Stimulated activated effector memory CD8-positive, alpha-beta T cell treated with anti-CD3 and anti-CD28 coated beads, Interleukin-12 subunit alpha, Interleukin-12 subunit beta, amount 100 ng/mL, for 72 hours (primary cell): ENCODE data around the gene GALNTL6.
A peak's percentile ranks its signal among the peaks of the same experiment; 100 is the strongest.
"Not testable (repeated sequence)": the region's sequence is repeated elsewhere in the genome, so short reads cannot be mapped to it uniquely, and the experiment has no call there.

ENCODE experiments used
- ATAC-seq: fragments of 150-1000 bp; cut with Tn5 transposase; 2 replicates; pipeline ENCODE4 v1.10.0; 2021
- DNase-seq, 2 donors: peaks; one replicate each; pipeline ENCODE4 v3.0.0; 2021 to 2022; ENCODE audit warnings: low spot score in 2 of 2
- H3K27ac Mint-ChIP-seq: one replicate; pipeline ENCODE4 v1.8.0; 2022; ENCODE audit warnings: mild to moderate bottlenecking, mixed read lengths
- H3K36me3 Mint-ChIP-seq: one replicate; pipeline ENCODE4 v1.8.0; 2022; ENCODE audit warnings: mild to moderate bottlenecking, mixed read lengths
- H3K4me1 Mint-ChIP-seq: one replicate; pipeline ENCODE4 v1.8.0; 2022; ENCODE audit warnings: mixed read lengths
- H3K4me3 Mint-ChIP-seq: one replicate; pipeline ENCODE4 v1.8.0; 2022; ENCODE audit warnings: mild to moderate bottlenecking, mixed read lengths
- H3K9me3 Mint-ChIP-seq: one replicate; pipeline ENCODE4 v1.8.0; 2022; ENCODE audit warnings: mixed read lengths

Gene GALNTL6

DNA sequence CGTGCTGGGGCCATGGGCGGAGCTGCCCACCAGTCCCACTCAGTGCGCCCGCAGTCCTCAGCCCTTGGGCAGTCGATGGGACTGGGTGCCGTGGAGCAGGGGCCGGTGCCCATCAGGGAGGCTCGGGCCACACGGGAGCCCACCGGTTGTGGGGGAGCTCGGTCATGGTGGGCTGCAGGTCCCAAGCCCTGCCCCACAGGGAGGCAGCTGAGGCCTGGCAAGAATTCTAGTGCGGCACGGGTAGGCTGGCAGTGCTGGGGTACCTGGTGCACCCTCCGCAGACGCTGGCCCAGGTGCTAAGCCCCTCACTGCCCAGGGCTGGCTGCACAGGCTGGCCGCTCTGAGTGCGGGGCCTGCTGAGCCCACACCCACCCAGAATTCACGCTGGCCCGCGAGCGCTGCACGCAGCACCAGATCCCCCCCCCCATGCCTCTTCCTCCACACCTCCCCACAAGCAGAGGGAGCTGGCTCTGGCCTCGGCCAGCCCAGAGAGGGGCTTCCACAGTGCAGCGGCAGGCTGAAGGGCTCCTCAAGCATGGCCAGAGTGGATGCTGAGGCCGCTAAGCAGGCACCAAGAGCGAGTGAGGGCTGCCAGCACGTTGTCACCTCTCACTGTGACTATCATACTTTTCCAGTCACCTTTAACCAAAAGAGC, 564.4 kb downstream of the GALNTL6 start:
- H3K4me3 Mint-ChIP-seq, result no peak overlapping the region
- DNase-seq, result no peak
- no peak overlapping the region for H3K27ac Mint-ChIP-seq
- H3K4me1 Mint-ChIP-seq, result no peaks in the 10 kb centered on the region
- peaks cover 4% of the 10 kb centered on the region for H3K9me3 Mint-ChIP-seq
- no peaks in the 10 kb centered on the region for H3K36me3 Mint-ChIP-seq
- no peak for ATAC-seq

DNA sequence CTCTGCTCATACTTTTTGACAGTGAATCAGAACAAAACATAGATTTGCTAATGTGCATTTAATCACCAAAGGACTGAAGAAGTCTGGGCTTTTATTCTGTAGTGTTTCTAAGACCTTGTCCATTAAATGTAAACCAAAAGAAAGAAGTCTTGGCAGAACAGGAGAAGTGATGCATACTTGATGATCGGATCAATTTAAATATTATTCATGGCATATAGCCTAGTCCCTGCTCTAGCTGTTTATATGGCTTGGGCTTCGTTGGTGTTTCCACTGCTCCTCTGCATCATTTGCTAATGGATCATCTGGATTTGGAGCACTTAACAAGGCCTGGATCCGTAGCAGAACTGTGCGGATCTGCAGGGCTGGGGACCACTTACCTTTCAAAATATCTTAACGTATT, 566.6 kb downstream of the GALNTL6 start:
- no peak for ATAC-seq
- no peaks in the 10 kb centered on the region for H3K36me3 Mint-ChIP-seq
- H3K4me3 Mint-ChIP-seq, result no peak overlapping the region
- no peak overlapping the region for H3K27ac Mint-ChIP-seq
- DNase-seq, result no peak
- H3K4me1 Mint-ChIP-seq, result no peaks in the 10 kb centered on the region
- H3K9me3 Mint-ChIP-seq, result peaks cover 8% of the 10 kb centered on the region

DNA sequence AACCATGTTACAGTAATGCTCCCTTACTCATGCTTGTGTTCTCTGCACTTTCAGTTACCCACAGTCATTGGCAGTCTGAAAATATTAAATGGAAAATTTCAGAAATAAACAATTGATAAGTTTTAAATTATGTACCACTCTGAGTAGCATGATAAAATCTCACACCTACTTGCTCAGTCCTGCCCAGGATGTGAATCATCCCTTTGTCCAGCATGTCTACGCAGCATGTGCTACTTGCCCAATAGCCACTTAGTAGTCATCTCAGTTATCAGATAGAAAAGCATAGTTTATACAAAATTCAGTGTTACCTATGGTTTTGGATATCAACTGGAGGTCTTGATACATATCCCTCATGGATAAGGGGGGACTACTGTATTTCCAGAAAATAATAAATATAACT, 577.1 kb downstream of the GALNTL6 start:
- Mint-ChIP-seq H3K4me3 (no peak overlapping the region), H3K36me3 (no peaks in the 10 kb centered on the region), H3K9me3 (peaks cover 12% of the 10 kb centered on the region), H3K27ac (no peak overlapping the region), H3K4me1 (no peaks in the 10 kb centered on the region)
- ATAC-seq, result no peak
- no peak for DNase-seq

DNA sequence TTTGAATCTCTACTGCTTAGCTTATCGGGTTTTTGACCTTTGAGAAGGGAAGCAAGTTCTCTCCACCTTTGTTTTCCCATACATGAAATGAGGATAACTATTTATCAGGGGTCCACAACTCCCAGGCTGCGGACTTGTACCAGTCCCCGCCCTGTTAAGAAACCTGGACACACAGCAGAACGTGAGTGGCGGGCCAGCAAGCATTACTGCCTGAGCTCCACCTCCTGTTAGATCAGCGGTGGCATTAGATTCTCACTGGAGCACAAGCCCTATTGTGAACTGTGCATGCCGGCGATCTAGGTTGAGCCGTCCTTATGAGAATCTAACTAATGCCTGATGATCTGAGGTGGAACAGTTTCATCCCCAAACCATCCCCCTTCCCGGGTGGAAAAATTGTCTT, 579.5 kb downstream of the GALNTL6 start:
- no peaks in the 10 kb centered on the region for H3K36me3 Mint-ChIP-seq
- peaks cover 8% of the 10 kb centered on the region for H3K9me3 Mint-ChIP-seq
- H3K4me3 Mint-ChIP-seq, result no peak overlapping the region
- H3K27ac Mint-ChIP-seq, result no peak overlapping the region
- no peak for DNase-seq
- H3K4me1 Mint-ChIP-seq, result no peaks in the 10 kb centered on the region
- no peak for ATAC-seq

DNA sequence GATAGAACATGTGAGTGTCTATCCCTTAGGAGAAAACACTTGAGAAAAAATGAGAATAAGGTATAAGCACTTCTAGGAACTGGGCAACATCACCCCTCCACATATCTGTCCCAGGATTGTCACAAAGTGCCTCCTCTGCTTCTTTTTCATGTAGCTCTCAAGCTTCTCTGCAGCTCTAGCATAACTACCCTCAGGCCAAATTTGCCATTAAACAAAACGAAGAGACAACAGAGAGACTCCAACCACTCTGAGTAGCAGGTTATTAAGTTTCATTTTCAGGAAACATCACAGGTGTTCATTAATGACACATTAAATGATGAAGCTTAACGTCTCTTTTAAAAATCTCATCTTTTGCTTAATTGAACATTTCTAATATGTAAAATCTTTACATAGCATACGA, 580.0 kb downstream of the GALNTL6 start:
- Mint-ChIP-seq H3K4me3 (no peak overlapping the region), H3K4me1 (no peaks in the 10 kb centered on the region), H3K9me3 (peaks cover 10% of the 10 kb centered on the region), H3K36me3 (no peaks in the 10 kb centered on the region), H3K27ac (no peak overlapping the region)
- ATAC-seq, result no peak
- no peak for DNase-seq

DNA sequence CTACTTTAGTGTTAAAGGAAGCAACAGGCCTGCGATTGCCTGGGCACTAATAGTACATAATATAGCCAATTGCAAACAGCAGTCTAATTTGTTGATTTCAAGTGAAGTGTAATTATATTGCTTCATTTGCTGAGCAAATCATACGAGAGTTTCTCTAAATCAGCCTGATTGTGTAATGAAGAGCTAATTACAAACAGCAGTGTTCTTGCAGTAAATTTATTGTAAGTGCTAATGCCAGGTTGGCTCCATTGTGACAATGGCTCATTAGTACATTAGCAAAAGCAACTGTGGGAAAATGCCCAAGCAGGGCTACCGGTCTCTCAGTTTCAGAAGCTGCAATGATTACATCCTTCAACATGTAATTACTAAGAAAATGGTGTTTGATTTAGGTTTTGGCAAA, 591.5 kb downstream of the GALNTL6 start:
- Mint-ChIP-seq H3K4me1 (no peaks in the 10 kb centered on the region), H3K9me3 (peaks cover 5% of the 10 kb centered on the region), H3K36me3 (no peaks in the 10 kb centered on the region), H3K4me3 (no peak overlapping the region), H3K27ac (no peak overlapping the region)
- ATAC-seq (no peak), DNase-seq (no peak)

DNA sequence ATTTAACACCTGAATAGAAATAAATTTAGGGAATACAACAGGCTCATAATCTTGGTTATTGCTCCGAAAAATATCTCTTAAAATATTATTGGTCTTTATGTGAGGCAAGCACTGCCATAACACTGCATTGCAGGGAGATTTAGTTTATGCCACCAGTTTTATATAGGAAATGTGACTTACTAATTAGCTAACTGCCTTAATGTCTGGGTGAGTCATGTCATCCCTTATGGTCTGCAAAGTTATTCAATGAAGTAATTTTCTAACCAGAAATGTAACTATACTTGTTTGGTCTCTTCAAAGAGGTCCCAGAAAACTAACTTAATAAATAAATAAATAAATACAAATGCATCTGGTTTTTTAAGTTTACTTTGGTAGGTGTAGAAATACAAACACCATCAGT, 597.2 kb downstream of the GALNTL6 start:
- H3K4me1 Mint-ChIP-seq, result no peaks in the 10 kb centered on the region
- H3K36me3 Mint-ChIP-seq, result no peaks in the 10 kb centered on the region
- DNase-seq (no peak), ATAC-seq (no peak)
- H3K27ac Mint-ChIP-seq, result no peak overlapping the region
- H3K9me3 Mint-ChIP-seq, result peaks cover 4% of the 10 kb centered on the region
- no peak overlapping the region for H3K4me3 Mint-ChIP-seq

DNA sequence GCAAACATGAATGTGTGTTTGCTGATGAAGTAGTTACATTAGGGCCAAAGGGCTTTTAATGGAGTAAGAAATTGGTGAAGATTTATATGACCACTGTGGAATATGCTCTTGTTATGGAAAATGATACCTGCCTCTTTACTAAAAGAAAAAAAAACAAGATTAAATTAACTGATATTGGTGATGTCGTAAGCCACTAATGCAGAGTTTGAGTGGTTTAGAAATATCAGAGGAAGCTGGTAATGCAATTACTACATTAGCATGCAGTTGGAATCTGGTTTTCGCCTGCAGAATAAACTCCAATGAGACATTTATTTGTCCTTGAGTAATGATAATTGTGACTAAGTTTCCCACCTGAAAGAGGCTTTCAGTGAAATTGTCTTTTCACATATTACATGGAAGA, 597.9 kb downstream of the GALNTL6 start:
- Mint-ChIP-seq H3K36me3 (no peaks in the 10 kb centered on the region), H3K4me3 (no peak overlapping the region), H3K4me1 (no peaks in the 10 kb centered on the region), H3K27ac (no peak overlapping the region), H3K9me3 (peaks cover 2% of the 10 kb centered on the region)
- ATAC-seq (no peak), DNase-seq (no peak)

DNA sequence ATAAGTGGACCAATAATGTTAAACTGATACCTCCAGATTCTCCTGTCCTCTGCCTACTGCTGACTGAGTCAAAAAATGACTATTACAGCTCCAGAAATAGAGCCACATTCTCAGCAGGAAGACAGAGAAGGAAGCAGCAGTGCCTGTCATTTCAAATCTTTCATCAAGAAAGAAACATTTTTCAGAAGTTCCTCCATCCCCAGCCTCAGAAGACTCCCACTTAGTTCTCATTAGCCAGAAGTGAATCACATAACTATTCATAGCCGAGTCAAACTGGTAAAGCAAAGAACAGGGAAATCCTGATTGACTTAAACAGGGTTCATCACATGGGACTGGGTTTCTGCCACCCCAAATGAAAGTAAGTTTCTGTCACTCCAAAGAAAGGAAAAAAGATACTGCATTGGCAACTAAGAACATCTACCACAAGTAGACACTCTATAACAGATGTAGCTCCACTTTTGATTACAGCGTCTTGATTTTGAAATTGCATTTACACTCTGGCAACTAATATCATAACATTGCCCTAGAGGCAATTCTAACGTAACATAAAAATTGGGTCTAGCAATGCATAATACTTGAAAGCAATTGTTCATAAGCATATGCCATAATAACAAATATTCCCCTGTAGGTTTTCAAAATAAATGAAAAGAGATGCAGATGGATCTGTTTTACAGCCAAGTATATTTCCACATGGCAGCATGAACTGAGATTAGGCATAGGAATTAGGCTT, 599.8 kb downstream of the GALNTL6 start:
- no peak for DNase-seq
- Mint-ChIP-seq H3K9me3 (peaks cover 2% of the 10 kb centered on the region), H3K4me1 (no peaks in the 10 kb centered on the region), H3K4me3 (no peak overlapping the region), H3K27ac (no peak overlapping the region), H3K36me3 (no peaks in the 10 kb centered on the region)
- no peak for ATAC-seq

DNA sequence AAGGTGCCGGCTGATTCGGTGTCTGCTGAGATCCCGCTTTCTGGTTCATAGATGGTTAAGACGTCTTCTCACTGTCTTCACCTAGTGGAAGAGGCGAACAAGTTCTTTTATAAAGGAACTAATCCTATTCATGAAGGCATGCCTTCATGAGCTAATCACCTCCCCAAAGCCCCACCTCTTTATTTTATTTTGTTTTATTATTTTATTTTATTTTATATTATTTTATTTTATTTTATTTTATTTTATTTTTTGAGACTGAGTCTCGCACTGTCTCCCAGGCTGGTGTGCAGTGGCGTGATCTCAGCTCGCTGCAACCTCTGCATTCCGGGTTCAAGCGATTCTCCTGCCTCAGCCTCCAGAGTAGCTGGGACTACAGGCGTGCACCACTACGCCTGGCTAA, 615.8 kb downstream of the GALNTL6 start:
- H3K27ac Mint-ChIP-seq, DNase-seq, H3K4me1 Mint-ChIP-seq, H3K4me3 Mint-ChIP-seq, H3K36me3 Mint-ChIP-seq, ATAC-seq: not testable (repeated sequence)
- peaks cover 12% of the 10 kb centered on the region for H3K9me3 Mint-ChIP-seq

DNA sequence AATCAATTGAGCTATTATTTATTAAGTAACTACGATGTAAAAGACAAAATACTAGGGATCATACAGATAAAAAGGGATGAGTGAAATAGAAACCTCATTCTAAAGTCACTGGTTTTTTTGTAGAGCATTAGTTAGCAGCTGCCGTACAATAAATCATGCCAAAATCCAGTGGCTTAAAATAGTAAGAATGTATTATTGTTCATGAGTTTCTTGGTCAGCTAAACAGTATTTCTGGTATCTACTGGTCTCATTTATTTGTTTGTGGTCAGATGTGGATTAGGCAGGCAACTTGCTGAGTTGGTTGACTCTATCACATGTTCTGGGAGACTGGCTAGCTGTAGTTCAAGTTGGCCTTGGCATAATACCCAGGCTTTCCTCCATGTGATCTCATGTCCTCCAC, 667.3 kb downstream of the GALNTL6 start:
- ATAC-seq, result no peak
- H3K4me3 Mint-ChIP-seq, result no peak overlapping the region
- no peaks in the 10 kb centered on the region for H3K36me3 Mint-ChIP-seq
- DNase-seq, result no peak
- peaks cover 22% of the 10 kb centered on the region for H3K9me3 Mint-ChIP-seq
- no peak overlapping the region for H3K27ac Mint-ChIP-seq
- no peaks in the 10 kb centered on the region for H3K4me1 Mint-ChIP-seq

DNA sequence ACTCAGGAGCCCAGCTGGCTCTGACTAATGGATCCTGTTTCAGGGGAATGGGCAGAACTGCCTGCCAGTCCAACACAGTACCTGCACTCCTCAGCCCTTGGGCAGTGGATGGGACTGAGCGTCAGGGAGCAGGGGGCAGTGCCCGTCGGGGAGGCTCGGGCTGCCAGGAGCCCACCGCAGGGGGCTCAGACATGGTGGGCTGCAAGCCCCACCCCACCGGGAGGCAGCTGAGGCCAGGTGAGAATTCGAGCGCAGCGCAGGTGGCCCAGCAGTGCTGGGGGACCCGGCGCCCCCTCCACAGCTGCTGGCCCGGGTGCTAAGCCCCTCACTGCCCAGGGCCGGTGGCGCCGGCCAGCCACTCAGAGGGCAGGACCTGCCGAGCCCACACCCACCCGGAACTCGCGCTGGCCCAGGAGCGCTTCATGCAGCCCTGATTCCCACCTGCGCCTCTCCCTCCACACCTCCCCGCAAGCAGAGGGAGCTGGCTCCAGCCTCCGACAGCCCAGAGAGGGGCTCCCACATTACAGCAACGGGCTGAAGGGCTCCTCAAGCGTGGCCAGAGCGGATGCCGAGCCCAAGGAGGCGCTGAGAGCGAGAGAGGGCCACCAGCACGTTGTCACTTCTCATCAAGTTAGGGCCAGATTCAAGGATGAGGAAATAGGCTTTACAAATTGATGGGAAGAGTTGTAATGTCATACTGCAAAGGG, 668.8 kb downstream of the GALNTL6 start:
- H3K9me3 Mint-ChIP-seq, result peaks cover 22% of the 10 kb centered on the region
- ATAC-seq (peak; percentile 24), DNase-seq (no peak)
- H3K4me1 Mint-ChIP-seq, result no peaks in the 10 kb centered on the region
- H3K27ac Mint-ChIP-seq, result no peak overlapping the region
- no peaks in the 10 kb centered on the region for H3K36me3 Mint-ChIP-seq
- H3K4me3 Mint-ChIP-seq, result no peak overlapping the region

DNA sequence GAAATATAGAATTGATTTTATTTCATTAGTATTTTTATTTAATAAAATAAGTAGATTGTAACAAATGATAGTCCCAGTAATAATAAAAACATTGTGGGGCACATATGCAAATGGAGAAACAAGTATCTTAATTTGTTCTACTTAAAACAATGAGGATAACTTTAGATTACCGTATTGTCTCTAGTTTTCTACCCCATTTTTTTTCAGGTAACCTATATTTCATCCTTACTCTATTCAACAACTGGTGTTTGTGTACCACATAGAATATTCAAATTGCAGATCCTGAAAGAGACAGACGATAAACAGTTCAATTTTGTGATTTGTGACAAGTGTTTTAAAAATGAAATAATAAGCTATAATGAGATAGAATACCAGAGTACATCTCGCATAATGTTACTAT, 671.8 kb downstream of the GALNTL6 start:
- DNase-seq, result no peak
- ATAC-seq, result no peak
- Mint-ChIP-seq H3K27ac (no peak overlapping the region), H3K4me3 (no peak overlapping the region), H3K9me3 (peaks cover 14% of the 10 kb centered on the region), H3K4me1 (no peaks in the 10 kb centered on the region), H3K36me3 (no peaks in the 10 kb centered on the region)

DNA sequence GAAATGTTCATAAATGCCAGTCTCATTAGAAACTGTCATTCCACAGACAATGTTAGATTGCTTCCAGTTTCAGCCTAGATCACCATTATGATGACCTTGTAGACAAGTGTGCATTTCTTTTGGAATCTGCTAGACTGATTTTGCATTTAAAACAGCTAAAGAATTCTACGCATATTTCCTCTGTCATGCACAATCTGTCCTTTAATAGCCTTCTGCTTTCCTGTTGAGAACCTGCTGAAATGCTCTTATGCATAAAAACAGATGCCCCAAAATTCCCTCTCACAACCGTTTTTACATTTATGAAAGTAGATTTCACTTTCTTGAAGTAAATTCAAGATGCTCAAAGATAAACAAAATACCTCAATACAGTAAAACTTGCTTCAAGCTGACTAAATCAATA, 673.3 kb downstream of the GALNTL6 start:
- no peaks in the 10 kb centered on the region for H3K4me1 Mint-ChIP-seq
- DNase-seq (no peak), ATAC-seq (no peak)
- no peaks in the 10 kb centered on the region for H3K36me3 Mint-ChIP-seq
- H3K9me3 Mint-ChIP-seq, result peaks cover 14% of the 10 kb centered on the region
- no peak overlapping the region for H3K4me3 Mint-ChIP-seq
- no peak overlapping the region for H3K27ac Mint-ChIP-seq

DNA sequence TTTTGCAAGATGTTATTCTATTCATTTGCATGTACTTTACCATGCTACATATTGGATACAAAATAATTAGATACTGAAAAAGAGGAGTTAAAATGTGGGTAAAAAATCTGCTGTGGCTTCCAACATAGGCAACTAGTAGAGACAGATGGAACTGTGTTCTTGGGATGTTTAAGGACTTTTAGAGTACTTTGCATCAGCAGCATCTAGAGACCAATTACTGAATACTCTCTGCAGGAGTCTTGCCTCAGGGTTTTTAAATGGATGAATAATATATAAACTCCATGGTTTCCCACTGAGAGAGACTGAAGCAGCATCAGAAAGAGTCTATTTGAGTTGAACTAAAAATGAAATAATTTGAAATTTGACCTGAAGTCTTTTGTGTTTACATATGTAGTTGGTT, 676.7 kb downstream of the GALNTL6 start:
- H3K4me3 Mint-ChIP-seq, result no peak overlapping the region
- H3K4me1 Mint-ChIP-seq, result no peaks in the 10 kb centered on the region
- DNase-seq, result no peak
- peaks cover 6% of the 10 kb centered on the region for H3K9me3 Mint-ChIP-seq
- H3K27ac Mint-ChIP-seq, result no peak overlapping the region
- no peaks in the 10 kb centered on the region for H3K36me3 Mint-ChIP-seq
- ATAC-seq, result no peak

DNA sequence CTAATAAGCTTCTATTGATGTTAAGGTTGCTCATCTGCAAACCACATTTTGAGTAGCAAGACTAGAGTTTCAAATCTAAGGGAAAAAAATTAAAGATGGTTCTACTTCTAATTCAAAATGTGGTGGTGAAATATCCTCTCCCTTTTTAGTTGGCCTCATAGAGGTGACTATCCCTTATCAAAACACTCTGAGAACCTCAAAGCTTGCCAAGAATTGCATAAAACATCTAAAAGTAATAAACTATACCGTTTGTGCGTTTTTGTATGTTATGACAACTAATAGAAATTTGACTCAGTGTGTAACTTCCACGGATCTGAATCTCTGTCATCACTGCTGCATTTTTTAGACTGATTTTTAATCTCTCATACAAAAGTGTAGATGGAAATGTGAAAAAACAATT, 682.6 kb downstream of the GALNTL6 start:
- DNase-seq, result no peak
- H3K36me3 Mint-ChIP-seq, result no peaks in the 10 kb centered on the region
- peaks cover 3% of the 10 kb centered on the region for H3K9me3 Mint-ChIP-seq
- H3K27ac Mint-ChIP-seq, result no peak overlapping the region
- H3K4me1 Mint-ChIP-seq, result no peaks in the 10 kb centered on the region
- H3K4me3 Mint-ChIP-seq, result no peak overlapping the region
- ATAC-seq, result no peak
